ENCODE results near the gene C4orf50.

The C4orf50 gene

DNA sequence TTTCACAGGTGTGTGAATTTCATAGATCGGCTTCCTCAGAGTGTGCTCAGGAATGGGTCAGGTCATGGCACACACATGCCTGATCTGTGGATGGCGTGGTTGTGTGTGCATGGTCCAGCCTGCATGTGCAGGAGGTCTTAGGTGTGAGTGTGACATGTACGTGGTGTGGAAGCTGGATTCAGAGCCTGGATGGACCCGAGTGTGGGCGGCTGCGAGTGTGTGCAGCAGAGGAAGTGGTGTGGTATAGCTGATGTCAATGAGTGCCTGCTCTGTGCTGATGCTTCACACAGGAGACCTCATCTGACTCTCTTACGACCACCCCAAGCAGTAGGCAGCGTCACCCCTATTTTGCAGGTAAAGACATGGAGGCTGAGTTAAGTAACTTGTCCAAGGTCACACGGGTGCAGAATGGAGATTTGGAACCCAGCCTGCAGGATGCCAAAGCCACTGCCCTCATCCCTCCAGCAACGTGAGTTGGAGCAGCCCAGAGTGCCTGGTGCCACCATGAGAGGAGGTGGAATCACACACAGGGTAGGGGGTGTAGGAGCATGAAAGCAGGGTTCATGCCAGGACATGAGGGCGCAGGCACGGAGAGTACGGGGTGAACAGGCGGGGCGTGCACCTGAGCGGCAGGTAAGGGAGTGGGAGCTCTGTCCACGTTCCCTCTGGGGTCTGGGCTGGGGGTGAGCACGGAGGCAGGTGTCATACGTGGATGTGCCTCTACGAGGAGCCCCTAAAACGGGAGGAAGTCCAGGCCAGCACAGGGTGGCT, 24.2 kb upstream of the C4orf50 start:
- no peaks in the 10 kb centered on the region for H3F3A ChIP-seq (ENCODE audit: low read depth)
- H3K4me3 ChIP-seq (ENCODE audit: low read length, poor library complexity, severe bottlenecking) = no peak overlapping the region
- TF ChIP-seq, protein P1, sequence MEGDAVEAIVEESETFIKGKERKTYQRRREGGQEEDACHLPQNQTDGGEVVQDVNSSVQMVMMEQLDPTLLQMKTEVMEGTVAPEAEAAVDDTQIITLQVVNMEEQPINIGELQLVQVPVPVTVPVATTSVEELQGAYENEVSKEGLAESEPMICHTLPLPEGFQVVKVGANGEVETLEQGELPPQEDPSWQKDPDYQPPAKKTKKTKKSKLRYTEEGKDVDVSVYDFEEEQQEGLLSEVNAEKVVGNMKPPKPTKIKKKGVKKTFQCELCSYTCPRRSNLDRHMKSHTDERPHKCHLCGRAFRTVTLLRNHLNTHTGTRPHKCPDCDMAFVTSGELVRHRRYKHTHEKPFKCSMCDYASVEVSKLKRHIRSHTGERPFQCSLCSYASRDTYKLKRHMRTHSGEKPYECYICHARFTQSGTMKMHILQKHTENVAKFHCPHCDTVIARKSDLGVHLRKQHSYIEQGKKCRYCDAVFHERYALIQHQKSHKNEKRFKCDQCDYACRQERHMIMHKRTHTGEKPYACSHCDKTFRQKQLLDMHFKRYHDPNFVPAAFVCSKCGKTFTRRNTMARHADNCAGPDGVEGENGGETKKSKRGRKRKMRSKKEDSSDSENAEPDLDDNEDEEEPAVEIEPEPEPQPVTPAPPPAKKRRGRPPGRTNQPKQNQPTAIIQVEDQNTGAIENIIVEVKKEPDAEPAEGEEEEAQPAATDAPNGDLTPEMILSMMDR (conservative IDR thresholded peaks at IDR 0.05; ENCODE audit: low read length) = no peak
- TF ChIP-seq EZH2phosphoT487 (IDR thresholded peaks at IDR 0.05; ENCODE audit: borderline replicate concordance) = no peak
- no peak overlapping the region for H3K9ac ChIP-seq (ENCODE audit: low read depth, low read length, poor library complexity, severe bottlenecking)
- no peaks in the 10 kb centered on the region for H4K20me1 ChIP-seq (ENCODE audit: insufficient read depth, low read length, poor library complexity, severe bottlenecking)
- H3K4me2 ChIP-seq (ENCODE audit: low read depth, low read length, poor library complexity, severe bottlenecking) = no peak overlapping the region
- no peaks in the 10 kb centered on the region for H3K36me3 ChIP-seq (ENCODE audit: insufficient read depth, low read length)
- H3K9me3 ChIP-seq (ENCODE audit: insufficient read depth, low read depth, low read length) = no peaks in the 10 kb centered on the region
- H2AFZ ChIP-seq (ENCODE audit: low read length) = no peak overlapping the region
- no peaks in the 10 kb centered on the region for H3K9me2 ChIP-seq (replicated peaks; ENCODE audit: low read depth, low read length)
- H3K79me2 ChIP-seq (ENCODE audit: insufficient read depth, low read length) = no peaks in the 10 kb centered on the region
- no peaks in the 10 kb centered on the region for H3K27me3 ChIP-seq (ENCODE audit: insufficient read depth, low read length, poor library complexity, severe bottlenecking)
- H3K4me1 ChIP-seq (ENCODE audit: insufficient read depth, low read length, poor library complexity, severe bottlenecking) = no peaks in the 10 kb centered on the region

GRCh38 chr4:6041800-6042199, 23.6 kb upstream of the C4orf50 start:
- Histone ChIP-seq H3K36me3 (ENCODE audit: insufficient read depth, low read length) (no peaks in the 10 kb centered on the region), H3F3A (ENCODE audit: low read depth) (no peaks in the 10 kb centered on the region), H3K4me2 (ENCODE audit: low read depth, low read length, poor library complexity, severe bottlenecking) (no peak overlapping the region), H3K9me3 (ENCODE audit: insufficient read depth, low read depth, low read length) (no peaks in the 10 kb centered on the region), H3K27me3 (ENCODE audit: insufficient read depth, low read length, poor library complexity, severe bottlenecking) (no peaks in the 10 kb centered on the region), H3K9me2 (replicated peaks; ENCODE audit: low read depth, low read length) (no peaks in the 10 kb centered on the region), H2AFZ (ENCODE audit: low read length) (no peak overlapping the region), H3K4me1 (ENCODE audit: insufficient read depth, low read length, poor library complexity, severe bottlenecking) (no peaks in the 10 kb centered on the region), H4K20me1 (ENCODE audit: insufficient read depth, low read length, poor library complexity, severe bottlenecking) (no peaks in the 10 kb centered on the region), H3K4me3 (ENCODE audit: low read length, poor library complexity, severe bottlenecking) (no peak overlapping the region), H3K79me2 (ENCODE audit: insufficient read depth, low read length) (no peaks in the 10 kb centered on the region), H3K9ac (ENCODE audit: low read depth, low read length, poor library complexity, severe bottlenecking) (no peak overlapping the region)
- TF ChIP-seq, protein P1 (conservative IDR thresholded peaks at IDR 0.05; ENCODE audit: low read length) = no peak
- TF ChIP-seq EZH2phosphoT487 (IDR thresholded peaks at IDR 0.05; ENCODE audit: borderline replicate concordance) = no peak

- Histone ChIP-seq H3K9me2 (replicated peaks; ENCODE audit: low read depth, low read length) (no peaks in the 10 kb centered on the region), H3K36me3 (ENCODE audit: insufficient read depth, low read length) (no peaks in the 10 kb centered on the region), H3K4me3 (ENCODE audit: low read length, poor library complexity, severe bottlenecking) (no peak overlapping the region), H3K79me2 (ENCODE audit: insufficient read depth, low read length) (no peaks in the 10 kb centered on the region), H3F3A (ENCODE audit: low read depth) (no peaks in the 10 kb centered on the region), H3K9ac (ENCODE audit: low read depth, low read length, poor library complexity, severe bottlenecking) (no peak overlapping the region), H2AFZ (ENCODE audit: low read length) (no peak overlapping the region), H3K27me3 (ENCODE audit: insufficient read depth, low read length, poor library complexity, severe bottlenecking) (no peaks in the 10 kb centered on the region), H3K9me3 (ENCODE audit: insufficient read depth, low read depth, low read length) (no peaks in the 10 kb centered on the region; the same call in 1 of the 2 replicates), H3K4me2 (ENCODE audit: low read depth, low read length, poor library complexity, severe bottlenecking) (no peak overlapping the region), H4K20me1 (ENCODE audit: insufficient read depth, low read length, poor library complexity, severe bottlenecking) (no peaks in the 10 kb centered on the region), H3K4me1 (ENCODE audit: insufficient read depth, low read length, poor library complexity, severe bottlenecking) (no peaks in the 10 kb centered on the region)
- TF ChIP-seq EZH2phosphoT487 (IDR thresholded peaks at IDR 0.05; ENCODE audit: borderline replicate concordance) = no peak
- TF ChIP-seq, protein P1 (conservative IDR thresholded peaks at IDR 0.05; ENCODE audit: low read length) = no peak
These were observed 20.5 kb upstream of the C4orf50 start for GRCh38 chr4:6038711-6039110.

Data from Loucy (cell line).